Diencephalon (tissue), 1 donor: ENCODE data around the gene KCNH2. TPM values are rescaled to one million over a fixed set of nuclear protein-coding genes. Genes with fewer than 3 reads are reported as not detected.

Source experiments
- total RNA-seq: library from RNA; depleted of rRNA; stranded (reverse); fragments of >200 nt; gene quantifications from one replicate; pipeline ENCODE4 v1.2.3, GENCODE V29; 2014

The KCNH2 gene
- 17.8 TPM for total RNA-seq

GRCh38 chr7:150978126-150978789, at the start of gene KCNH2:
KCNH2 (minus strand) TSS chr7:150978321; CDS start chr7:150977913, 408 bp downstream.

GRCh38 chr7:151024435-151025056, 46.4 kb upstream of the KCNH2 start, which contains the start of gene ATG9B:
ATG9B (minus strand) TSS chr7:151024494; CDS start chr7:151024423, 71 bp downstream.

GRCh38 chr7:150990416-150991186, 12.5 kb upstream of the KCNH2 start, which contains the start of gene NOS3:
NOS3 (plus strand) TSS chr7:150991017; CDS start chr7:150993804, 2,787 bp downstream.

Other genes with a start within 250 kb of the KCNH2 start
- gene GIMAP5, start 240.9 kb downstream of the KCNH2 start, total RNA-seq = 3.7 TPM
- 5.8 TPM for gene TMEM176B, start 178.0 kb downstream of the KCNH2 start, total RNA-seq
- 1.2 TPM for gene TMEM176A, start 177.6 kb downstream of the KCNH2 start, total RNA-seq
- gene AOC1, start 125.8 kb downstream of the KCNH2 start, total RNA-seq = not detected
- 2.5 TPM for gene NOS3, start 12.7 kb upstream of the KCNH2 start, total RNA-seq
- gene ATG9B, start 46.2 kb upstream of the KCNH2 start, total RNA-seq = 3.9 TPM
- gene ABCB8, start 50.1 kb upstream of the KCNH2 start, total RNA-seq = 38.8 TPM
- gene ASIC3, start 70.2 kb upstream of the KCNH2 start, total RNA-seq = 1.4 TPM
- 55.4 TPM for gene CDK5, start 79.6 kb upstream of the KCNH2 start, total RNA-seq
- 15.9 TPM for gene SLC4A2, start 81.3 kb upstream of the KCNH2 start, total RNA-seq
- 35.5 TPM for gene FASTK, start 102.5 kb upstream of the KCNH2 start, total RNA-seq
- gene TMUB1, start 105.2 kb upstream of the KCNH2 start, total RNA-seq = 12.0 TPM
- 68.5 TPM for gene AGAP3, start 108.2 kb upstream of the KCNH2 start, total RNA-seq
- 1.6 TPM for gene GBX1, start 189.4 kb upstream of the KCNH2 start, total RNA-seq
- gene ASB10, start 208.9 kb upstream of the KCNH2 start, total RNA-seq = not detected
- not detected for gene H2BK1, start 232.2 kb upstream of the KCNH2 start, total RNA-seq
- 26.1 TPM for gene ABCF2, start 248.9 kb upstream of the KCNH2 start, total RNA-seq